Esophagus squamous epithelium (tissue), 5 donors: Measurements from ENCODE around the gene PIP5K1B. TPM values are rescaled to one million over a fixed set of nuclear protein-coding genes. Genes with fewer than 3 reads are reported as not detected.

Experiments
- DNase-seq: peaks from one replicate; lab custom pipeline; 2025; lab: John Stamatoyannopoulos, UW
- H3K27ac ChIP-seq, 4 donors: fragments of 200-600 bp; sonication (generic); one replicate each; pipeline ENCODE4 v1.5.1; 2016 to 2019; ENCODE audit warnings: mild to moderate bottlenecking in 1 of 4
- H3K27me3 ChIP-seq, 4 donors: fragments of 200-600 bp; sonication (generic); 1 replicate in 3 of 4; 2 replicates in 1 of 4; pipeline versions ENCODE4 v1.5.1 to v1.6.0; 2017 to 2021; ENCODE audit warnings: antibody characterized with exemption in 1 of 4
- H3K36me3 ChIP-seq, 3 donors: fragments of 200-600 bp; sonication (generic); one replicate each; pipeline ENCODE4 v1.5.1; 2016 to 2019
- H3K4me1 ChIP-seq, 3 donors: fragments of 200-600 bp; sonication (generic); one replicate each; pipeline ENCODE4 v1.5.1; 2017 to 2019
- H3K4me3 ChIP-seq, 4 donors: fragments of 200-600 bp; sonication (generic); 1 replicate in 3 of 4; 2 replicates in 1 of 4; pipeline ENCODE4 v1.5.1; 2016 to 2019; ENCODE audit warnings: mild to moderate bottlenecking in 2 of 4, moderate library complexity in 1 of 4
- H3K9me3 ChIP-seq, 3 donors: fragments of 200-600 bp; sonication (generic); one replicate each; pipeline ENCODE4 v1.5.1; 2016 to 2019
- POLR2A ChIP-seq, 4 donors: fragments of 450-650 bp; IDR thresholded peaks; one replicate each; pipeline ENCODE4 v1.6.1; 2017; ENCODE audit warnings: antibody characterized with exemption in 4 of 4, mild to moderate bottlenecking in 4 of 4, moderate library complexity in 3 of 4
- WGBS, 2 donors: methylation state at CpG; one replicate each; pipeline ENCODE4 v1.1.5; 2018; 5-methylcytosine and 5-hydroxymethylcytosine counted together
- intact Hi-C: fragments of 100-400 bp; cut with DNase I; formaldehyde crosslinking; loops from one replicate; pipeline ENCODE4 v1.15.0; 2022
- total RNA-seq, 4 donors: library from RNA; depleted of rRNA; stranded (reverse); fragments of >200 nt; gene quantifications; one replicate each; pipeline ENCODE4 v1.1.0, GENCODE V29; 2016
- TF ChIP-seq, protein P1 (sequence below), 6 experiments: fragments of 450-650 bp in 4 of 6; fragments of 200-600 bp in 2 of 6; sonication (generic) in 2 of 6; IDR thresholded peaks; one replicate each; pipeline ENCODE4 v1.5.1; 2016 to 2019; ENCODE audit warnings: antibody characterized with exemption in 6 of 6, mild to moderate bottlenecking in 4 of 6, moderate library complexity in 4 of 6
- donor health status: DM: yes; HTN: yes; CAD: no.

The PIP5K1B gene
- total RNA-seq, 4 donors from 2014 or later, result 0.38 to 0.97 (median 0.56) TPM; not detected in 1

DNA sequence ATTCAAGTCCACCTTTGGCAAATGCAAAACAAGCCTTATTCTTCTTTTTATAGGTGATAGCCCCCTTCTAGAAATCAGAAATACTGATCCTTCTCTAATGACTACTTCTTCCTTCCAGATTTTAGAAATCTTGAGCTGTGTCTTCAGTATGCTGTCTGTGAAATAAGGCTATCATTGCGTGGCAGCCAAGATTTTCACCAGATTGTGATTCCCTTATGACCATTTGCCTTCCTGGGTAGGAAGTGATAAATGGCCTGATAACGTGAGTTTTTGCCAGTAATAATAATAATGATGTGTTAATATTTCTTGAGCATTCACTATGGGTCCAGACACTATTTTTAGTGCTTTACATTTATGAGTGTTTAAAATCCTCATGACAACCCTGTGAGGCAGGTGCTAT, 80.9 kb downstream of the PIP5K1B start:
- TF ChIP-seq, protein P1, sequence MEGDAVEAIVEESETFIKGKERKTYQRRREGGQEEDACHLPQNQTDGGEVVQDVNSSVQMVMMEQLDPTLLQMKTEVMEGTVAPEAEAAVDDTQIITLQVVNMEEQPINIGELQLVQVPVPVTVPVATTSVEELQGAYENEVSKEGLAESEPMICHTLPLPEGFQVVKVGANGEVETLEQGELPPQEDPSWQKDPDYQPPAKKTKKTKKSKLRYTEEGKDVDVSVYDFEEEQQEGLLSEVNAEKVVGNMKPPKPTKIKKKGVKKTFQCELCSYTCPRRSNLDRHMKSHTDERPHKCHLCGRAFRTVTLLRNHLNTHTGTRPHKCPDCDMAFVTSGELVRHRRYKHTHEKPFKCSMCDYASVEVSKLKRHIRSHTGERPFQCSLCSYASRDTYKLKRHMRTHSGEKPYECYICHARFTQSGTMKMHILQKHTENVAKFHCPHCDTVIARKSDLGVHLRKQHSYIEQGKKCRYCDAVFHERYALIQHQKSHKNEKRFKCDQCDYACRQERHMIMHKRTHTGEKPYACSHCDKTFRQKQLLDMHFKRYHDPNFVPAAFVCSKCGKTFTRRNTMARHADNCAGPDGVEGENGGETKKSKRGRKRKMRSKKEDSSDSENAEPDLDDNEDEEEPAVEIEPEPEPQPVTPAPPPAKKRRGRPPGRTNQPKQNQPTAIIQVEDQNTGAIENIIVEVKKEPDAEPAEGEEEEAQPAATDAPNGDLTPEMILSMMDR (IDR thresholded peaks at IDR 0.05), result no peak
- no peak for TF ChIP-seq POLR2A (IDR thresholded peaks at IDR 0.05)
- H3K4me3 ChIP-seq, result no peak overlapping the region

DNA sequence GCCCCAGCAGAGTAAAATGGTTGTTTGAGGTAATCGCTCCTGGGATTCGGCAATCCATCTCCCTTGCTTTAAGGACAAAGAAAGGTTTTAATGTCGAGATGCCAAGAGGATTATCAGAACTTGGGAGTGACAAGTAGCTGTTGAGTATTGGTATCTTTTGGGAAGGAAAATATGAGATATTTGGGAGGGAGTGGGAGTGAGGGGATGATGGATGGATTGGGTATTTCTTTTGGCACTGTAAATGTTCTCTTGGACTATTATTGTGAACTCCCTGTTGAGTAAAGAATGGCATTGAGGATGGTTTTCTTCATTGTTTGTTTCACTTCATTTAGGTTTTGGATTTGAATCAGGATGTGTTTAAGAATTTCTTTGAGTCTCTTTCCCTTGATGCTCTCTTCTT, 86.1 kb downstream of the PIP5K1B start:
- Histone ChIP-seq H3K9me3 (no peaks in the 10 kb centered on the region), H3K36me3 (no peaks in the 10 kb centered on the region), H3K27me3 (no peaks in the 10 kb centered on the region), H3K4me3 (no peak overlapping the region), H3K27ac (no peak overlapping the region), H3K4me1 (peaks cover 0 to 2% (median 0%) of the 10 kb centered on the region in 3 donors)
- 86 to 87% methylated on average over 3 of the region's 3 CpGs for WGBS, 2 donors
- no peak for DNase-seq
- intact Hi-C loops, result no loop called here
- TF ChIP-seq, protein P1 (IDR thresholded peaks at IDR 0.05), result no peak
- TF ChIP-seq POLR2A (IDR thresholded peaks at IDR 0.05), result no peak

More for the DNA sequence above, 80.9 kb downstream of the PIP5K1B start:
- Histone ChIP-seq H3K36me3 (no peaks in the 10 kb centered on the region), H3K4me1 (peaks cover under 1 to 47% (median 26%) of the 10 kb centered on the region in 3 donors), H3K27ac (no peak overlapping the region), H3K9me3 (no peaks in the 10 kb centered on the region), H3K27me3 (no peaks in the 10 kb centered on the region)
- intact Hi-C loops, result no loop called here
- DNase-seq, result no peak
- WGBS, 2 donors, result 74 to 75% methylated on average over 2 of the region's 2 CpGs

DNA sequence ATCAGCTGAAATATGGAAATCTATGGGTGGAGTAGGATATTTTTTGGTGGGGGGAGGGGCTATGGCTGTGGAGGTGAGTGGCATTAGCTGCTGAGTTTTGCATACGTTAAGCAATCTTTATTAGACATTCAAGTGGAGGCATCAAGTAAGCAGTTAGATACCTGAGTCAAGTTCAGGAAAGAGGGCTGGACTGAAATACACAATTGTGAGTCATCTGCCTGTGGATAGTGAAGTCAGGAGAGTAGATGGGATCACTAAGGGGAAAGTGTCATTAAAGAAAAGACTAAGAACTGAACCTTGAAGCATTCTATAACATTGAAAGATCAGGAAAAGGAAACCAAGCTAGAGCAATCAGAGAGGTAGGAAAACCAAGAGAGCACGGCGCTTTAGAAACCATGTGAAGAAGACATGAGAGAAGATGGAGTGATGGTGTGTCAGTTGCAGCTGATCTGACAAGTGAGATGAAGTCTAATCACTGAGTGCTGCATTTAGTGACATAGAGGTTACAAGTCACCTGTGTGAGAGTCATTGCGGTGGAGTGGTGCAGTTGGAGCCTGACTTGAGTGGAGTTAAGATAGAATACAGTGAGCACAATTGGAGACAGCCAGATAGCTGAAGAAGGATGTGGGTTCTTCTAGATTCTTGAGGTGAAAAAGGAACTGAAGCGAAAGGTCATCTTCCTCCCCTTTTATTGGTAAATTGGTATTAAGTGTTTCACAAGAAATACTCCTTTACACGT, 88.7 kb downstream of the PIP5K1B start:
- TF ChIP-seq, protein P1 (IDR thresholded peaks at IDR 0.05), result no peak
- DNase-seq, result no peak
- intact Hi-C loops, result no loop called here
- no peak overlapping the region for H3K4me3 ChIP-seq
- no peaks in the 10 kb centered on the region for H3K4me1 ChIP-seq
- no peaks in the 10 kb centered on the region for H3K9me3 ChIP-seq
- no peak overlapping the region for H3K27ac ChIP-seq
- no peaks in the 10 kb centered on the region for H3K27me3 ChIP-seq
- 76 to 81% methylated on average over 6 of the region's 6 CpGs for WGBS, 2 donors
- no peaks in the 10 kb centered on the region for H3K36me3 ChIP-seq

DNA sequence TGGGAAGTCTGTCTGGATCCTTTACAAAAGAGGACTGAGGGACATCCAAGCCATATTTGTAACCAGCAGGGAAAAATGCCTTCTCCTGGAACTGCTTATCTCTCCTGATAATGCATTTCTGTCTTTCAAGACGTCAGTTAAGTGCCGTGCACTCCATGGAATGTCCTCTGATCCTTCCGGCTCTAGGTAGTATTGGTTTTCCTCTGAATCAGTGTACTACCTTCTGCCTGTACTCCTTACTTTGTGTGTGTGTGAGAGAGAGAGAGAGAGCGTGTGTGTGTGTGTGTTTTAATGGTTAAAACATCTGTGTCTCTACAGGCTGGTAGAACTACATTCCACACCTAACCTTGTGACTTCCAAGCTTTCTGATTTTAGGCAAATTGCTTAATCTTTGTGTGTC, 89.9 kb downstream of the PIP5K1B start:
- H3K4me1 ChIP-seq, result no peaks in the 10 kb centered on the region
- no peak for DNase-seq
- H3K9me3 ChIP-seq, result no peaks in the 10 kb centered on the region
- H3K4me3 ChIP-seq, result no peak overlapping the region
- no peak overlapping the region for H3K27ac ChIP-seq
- no peaks in the 10 kb centered on the region for H3K27me3 ChIP-seq
- intact Hi-C loops, result no loop called here
- H3K36me3 ChIP-seq, result no peaks in the 10 kb centered on the region
- WGBS, 2 donors, result 43 to 44% methylated on average over 4 of the region's 4 CpGs
- TF ChIP-seq, protein P1 (IDR thresholded peaks at IDR 0.05), result no peak
- TF ChIP-seq POLR2A (IDR thresholded peaks at IDR 0.05), result no peak

DNA sequence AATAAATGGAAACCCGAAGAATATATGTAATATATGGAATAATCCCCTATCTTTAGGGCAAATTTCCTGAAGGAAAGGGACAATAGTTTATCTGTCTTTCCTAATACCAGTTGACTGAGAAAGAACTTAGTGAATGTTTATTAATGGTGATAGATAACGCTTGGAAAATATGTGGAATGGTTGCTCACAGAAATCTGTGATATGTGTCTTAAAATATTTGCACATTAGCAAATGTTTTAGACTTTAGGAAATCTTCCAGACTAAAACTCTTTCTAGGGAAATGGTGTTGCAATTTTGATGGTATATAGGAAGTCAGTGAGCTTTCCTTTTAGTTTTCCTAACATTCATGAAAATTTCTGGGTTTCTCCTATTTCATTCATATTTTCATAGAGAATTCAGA, 90.4 kb downstream of the PIP5K1B start:
- WGBS, 2 donors, result 52 to 63% methylated on average over 2 of the region's 2 CpGs
- TF ChIP-seq, protein P1 (IDR thresholded peaks at IDR 0.05), result no peak
- no peak for TF ChIP-seq POLR2A (IDR thresholded peaks at IDR 0.05)
- Histone ChIP-seq H3K9me3 (no peaks in the 10 kb centered on the region), H3K27ac (no peak overlapping the region), H3K4me3 (no peak overlapping the region), H3K36me3 (no peaks in the 10 kb centered on the region), H3K4me1 (no peaks in the 10 kb centered on the region), H3K27me3 (no peaks in the 10 kb centered on the region)
- intact Hi-C loops, result no loop called here
- no peak for DNase-seq
